ENCODE data around the gene RAB35. TPM values are rescaled to one million over a fixed set of nuclear protein-coding genes. Genes with fewer than 3 reads are reported as not detected.

Gene RAB35
- total and polyA plus RNA-seq, 2 donors (not counting 1 experiment from before 2014, with no cell fraction given): 20.4 to 52.9 TPM

- no peaks in the 10 kb centered on the region for H3K79me2 ChIP-seq (ENCODE audit: control insufficient read depth, insufficient read depth, low read length)
- TF ChIP-seq EZH2 (IDR thresholded peaks at IDR 0.05; ENCODE audit: borderline replicate concordance, insufficient read depth, low read depth, low read length, poor library complexity, severe bottlenecking) (no peak), CTCF (IDR thresholded peaks at IDR 0.05) (no peak)
- ChIA-PET CTCF (no interaction called here), POLR2A (interaction anchor here (0.6 kb wide), 1 partner anchor 125 kb away, joined by 3 read pairs; no protein-coding TSS in a partner anchor)
- H3K27me3 ChIP-seq (replicated peaks in 1 of 4; ENCODE audit: control extremely low read depth in 1 of 4, control insufficient read depth in 3 of 4, insufficient read depth in 4 of 4, low read length in 3 of 4): no peaks in the 10 kb centered on the region
- DNase-seq (no peak), ATAC-seq (ENCODE audit: low read depth) (no peak)
- no peak overlapping the region for H3K9ac ChIP-seq (ENCODE audit: low read length)
- no peak overlapping the region for H3K4me2 ChIP-seq (replicated peaks; ENCODE audit: low read depth, low read length, poor library complexity, severe bottlenecking)
- H3K4me3 ChIP-seq (ENCODE audit: control extremely low read depth in 1 of 5, extremely low read depth in 1 of 5, insufficient read depth in 1 of 5, low read depth in 2 of 5, low read length in 4 of 5): no peak overlapping the region
- no peak overlapping the region for H3K27ac Mint-ChIP-seq
- no peaks in the 10 kb centered on the region for H3K9me3 Mint-ChIP-seq (ENCODE audit: insufficient read depth)
- peaks cover 0 to 10% of the 10 kb centered on the region in 2 experiments for H3K36me3 ChIP-seq (replicated peaks in 1 of 2; ENCODE audit: control extremely low read depth in 1 of 2, control insufficient read depth in 1 of 2, extremely low read depth in 1 of 2, insufficient read depth in 2 of 2, low read length in 1 of 2)
- H3K4me3 Mint-ChIP-seq: no peak overlapping the region
- H3K9me3 ChIP-seq (ENCODE audit: control extremely low read depth in 1 of 3, control insufficient read depth in 2 of 3, insufficient read depth in 1 of 3, low read length in 2 of 3): no peaks in the 10 kb centered on the region
- no peak overlapping the region for H2AFZ ChIP-seq (ENCODE audit: insufficient read depth, low read depth, low read length, poor library complexity, severe bottlenecking)
- H3K27ac ChIP-seq (ENCODE audit: low read length in 2 of 2): no peak overlapping the region
- no peaks in the 10 kb centered on the region for H3K4me1 ChIP-seq (ENCODE audit: control insufficient read depth in 2 of 2, insufficient read depth in 2 of 2, low read length in 2 of 2)
- no peaks in the 10 kb centered on the region for H4K20me1 ChIP-seq (ENCODE audit: control insufficient read depth, insufficient read depth, low read length, poor library complexity, severe bottlenecking)
- no peaks in the 10 kb centered on the region for H3K4me1 Mint-ChIP-seq
- no peaks in the 10 kb centered on the region for H3K27me3 Mint-ChIP-seq
- intact Hi-C loops (cut with micrococcal nuclease): no loop called here
- WGBS (ENCODE audit: insufficient coverage): 90% methylated on average over 3 of the region's 3 CpGs
Observed at GRCh38 chr12:120067901-120068300, 48.7 kb downstream of the RAB35 start.

- H4K20me1 ChIP-seq (ENCODE audit: control insufficient read depth, insufficient read depth, low read length, poor library complexity, severe bottlenecking): no peaks in the 10 kb centered on the region
- no peak overlapping the region for H3K27ac ChIP-seq (ENCODE audit: low read length in 2 of 2)
- no peak overlapping the region for H3K4me2 ChIP-seq (replicated peaks; ENCODE audit: low read depth, low read length, poor library complexity, severe bottlenecking)
- no peak overlapping the region for H3K27ac Mint-ChIP-seq
- no peaks in the 10 kb centered on the region for H3K27me3 ChIP-seq (replicated peaks in 1 of 4; ENCODE audit: control extremely low read depth in 1 of 4, control insufficient read depth in 3 of 4, insufficient read depth in 4 of 4, low read length in 3 of 4)
- POLR2A ChIA-PET: interaction anchor here (0.6 kb wide), 1 partner anchor 125 kb away, joined by 3 read pairs; no protein-coding TSS in a partner anchor
- no peaks in the 10 kb centered on the region for H3K4me1 Mint-ChIP-seq
- ATAC-seq (ENCODE audit: low read depth) (no peak), DNase-seq (no peak)
- no peak overlapping the region for H3K4me3 ChIP-seq (ENCODE audit: control extremely low read depth in 1 of 5, extremely low read depth in 1 of 5, insufficient read depth in 1 of 5, low read depth in 2 of 5, low read length in 4 of 5)
- no peak for TF ChIP-seq CTCF (IDR thresholded peaks at IDR 0.05)
- no peak for TF ChIP-seq EZH2 (IDR thresholded peaks at IDR 0.05; ENCODE audit: borderline replicate concordance, insufficient read depth, low read depth, low read length, poor library complexity, severe bottlenecking)
- H2AFZ ChIP-seq (ENCODE audit: insufficient read depth, low read depth, low read length, poor library complexity, severe bottlenecking): no peak overlapping the region
- no peaks in the 10 kb centered on the region for H3K79me2 ChIP-seq (ENCODE audit: control insufficient read depth, insufficient read depth, low read length)
- H3K4me3 Mint-ChIP-seq: no peak overlapping the region
- H3K27me3 Mint-ChIP-seq: no peaks in the 10 kb centered on the region
- peaks cover 0 to 6% of the 10 kb centered on the region in 2 experiments for H3K36me3 ChIP-seq (replicated peaks in 1 of 2; ENCODE audit: control extremely low read depth in 1 of 2, control insufficient read depth in 1 of 2, extremely low read depth in 1 of 2, insufficient read depth in 2 of 2, low read length in 1 of 2)
- no peak overlapping the region for H3K9ac ChIP-seq (ENCODE audit: low read length)
- no peaks in the 10 kb centered on the region for H3K4me1 ChIP-seq (ENCODE audit: control insufficient read depth in 2 of 2, insufficient read depth in 2 of 2, low read length in 2 of 2)
- intact Hi-C loops (cut with micrococcal nuclease): no loop called here
- H3K9me3 ChIP-seq (ENCODE audit: control extremely low read depth in 1 of 3, control insufficient read depth in 2 of 3, insufficient read depth in 1 of 3, low read length in 2 of 3): no peaks in the 10 kb centered on the region
- no peaks in the 10 kb centered on the region for H3K9me3 Mint-ChIP-seq (ENCODE audit: insufficient read depth)
- CTCF ChIA-PET: no interaction called here
- WGBS (ENCODE audit: insufficient coverage): 75% methylated on average over 1 of the region's 3 CpGs
Observed at GRCh38 chr12:120067084-120067869, 49.3 kb downstream of the RAB35 start.
